Kidney (tissue), 14 donors: ENCODE data around the gene PDE4D. TPM values are rescaled to one million over a fixed set of nuclear protein-coding genes. Genes with fewer than 3 reads are reported as not detected.

Source experiments
- DNase-seq, 5 donors: peaks; one replicate each; pipeline ENCODE4 v3.0.0-alpha.2; 2013 to 2020
- FAIRE-seq: peaks from 2 replicates; lab custom pipeline; 2012; peaks lifted over from hg19 to GRCh38; lab: Jason Lieb, UNC
- H3K27ac ChIP-seq, 2 donors: one replicate each; pipeline ENCODE4 v1.7.0; 2013; ENCODE audit warnings: low read depth in 2 of 2, low read length in 2 of 2, inconsistent platforms in 1 of 2
- H3K27me3 ChIP-seq: one replicate; pipeline ENCODE4 v1.7.1; 2013; ENCODE audit warnings: low read length, inconsistent platforms; ENCODE audit not compliant: control insufficient read depth, insufficient read depth
- H3K36me3 ChIP-seq, 3 donors: one replicate each; pipeline versions ENCODE4 v1.7.0 to v1.7.1; 2013; ENCODE audit warnings: low read length in 3 of 3, control low read depth in 1 of 3, inconsistent platforms in 1 of 3; ENCODE audit not compliant: insufficient read depth in 3 of 3, control insufficient read depth in 2 of 3
- H3K4me1 ChIP-seq, 3 donors: one replicate each; pipeline versions ENCODE4 v1.7.0 to v1.7.1; 2013; ENCODE audit warnings: low read length in 3 of 3, inconsistent platforms in 1 of 3, low read depth in 1 of 3; ENCODE audit not compliant: control insufficient read depth in 2 of 3, insufficient read depth in 2 of 3
- H3K4me3 ChIP-seq, 3 donors: one replicate each; pipeline versions ENCODE4 v1.7.0 to v1.8.1; 2013; ENCODE audit warnings: low read length in 3 of 3, control low read depth in 1 of 3, inconsistent platforms in 1 of 3
- H3K9ac ChIP-seq, 3 donors: one replicate each; pipeline versions ENCODE4 v1.7.0 to v1.7.1; 2013; ENCODE audit warnings: low read length in 3 of 3, control low read depth in 1 of 3, inconsistent platforms in 1 of 3
- H3K9me3 ChIP-seq, 3 donors: one replicate each; pipeline versions ENCODE4 v1.7.0 to v1.7.1; 2013; ENCODE audit warnings: low read length in 3 of 3, control low read depth in 1 of 3, inconsistent platforms in 1 of 3; ENCODE audit not compliant: control insufficient read depth in 2 of 3, insufficient read depth in 1 of 3
- intact Hi-C: fragments of 100-400 bp; cut with DNase I; formaldehyde crosslinking; loops from one replicate; pipeline ENCODE4 v1.11.1; 2022
- polyA plus RNA-seq: library from polyadenylated mRNA; stranded (reverse); fragments of 350-450 nt; fragmentation: Illumina TruSeq; extraction: RNeasy Lipid Tissue Mini Kit (QIAGEN cat#74804); gene quantifications from one replicate; pipeline ENCODE4 v1.2.3, GENCODE V29; 2014; ENCODE audit warnings: low read depth, low replicate concordance; ENCODE audit not compliant: insufficient read depth
- total RNA-seq: library from RNA; stranded (reverse); fragmentation: NEBNext Ultra II Directional; extraction: Animal tissue kit (Norgen Biotek cat#: 25700); gene quantifications from one replicate; pipeline ENCODE4 v1.2.1, GENCODE V29; 2021
- TF ChIP-seq, protein P1 (sequence below): IDR thresholded peaks from 3 replicates; pipeline ENCODE4 v1.5.1; 2012; ENCODE audit warnings: mild to moderate bottlenecking, moderate library complexity, borderline replicate concordance; ENCODE audit not compliant: insufficient read depth; ENCODE audit errors: extremely low read depth
- donor health status: control.
- donor health status: control.
- donor health status: control.
- donor health status: control.
- donor health status: control.
- donor health status: DM: yes; HTN: yes; CAD: no.
- donor health status: Normal renal cell carcinoma (clear cell type).

The PDE4D gene
- total and polyA plus RNA-seq, 2 donors from 2014 or later: 9.2 to 78.9 TPM

DNA sequence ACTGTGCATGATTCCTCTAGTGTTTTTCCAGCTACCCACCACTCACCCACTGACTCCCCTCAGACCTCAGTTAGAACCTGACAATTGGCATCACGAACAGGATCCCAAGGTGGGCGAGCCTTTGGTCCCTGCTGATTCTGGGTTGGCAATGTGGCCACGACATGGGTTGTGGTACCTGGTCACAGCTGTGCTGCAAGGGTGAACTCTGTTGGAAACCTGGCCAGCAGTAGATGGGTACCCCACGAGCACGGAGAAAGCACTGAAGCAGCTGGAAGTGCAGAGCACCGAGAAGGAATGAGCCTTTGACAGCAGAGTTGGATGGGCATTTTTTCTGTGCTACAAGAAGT is 180.1 kb downstream of the PDE4D start:
- H3K4me3 ChIP-seq: no peak overlapping the region
- DNase-seq: no peak
- intact Hi-C loops: no loop called here
- TF ChIP-seq, protein P1, sequence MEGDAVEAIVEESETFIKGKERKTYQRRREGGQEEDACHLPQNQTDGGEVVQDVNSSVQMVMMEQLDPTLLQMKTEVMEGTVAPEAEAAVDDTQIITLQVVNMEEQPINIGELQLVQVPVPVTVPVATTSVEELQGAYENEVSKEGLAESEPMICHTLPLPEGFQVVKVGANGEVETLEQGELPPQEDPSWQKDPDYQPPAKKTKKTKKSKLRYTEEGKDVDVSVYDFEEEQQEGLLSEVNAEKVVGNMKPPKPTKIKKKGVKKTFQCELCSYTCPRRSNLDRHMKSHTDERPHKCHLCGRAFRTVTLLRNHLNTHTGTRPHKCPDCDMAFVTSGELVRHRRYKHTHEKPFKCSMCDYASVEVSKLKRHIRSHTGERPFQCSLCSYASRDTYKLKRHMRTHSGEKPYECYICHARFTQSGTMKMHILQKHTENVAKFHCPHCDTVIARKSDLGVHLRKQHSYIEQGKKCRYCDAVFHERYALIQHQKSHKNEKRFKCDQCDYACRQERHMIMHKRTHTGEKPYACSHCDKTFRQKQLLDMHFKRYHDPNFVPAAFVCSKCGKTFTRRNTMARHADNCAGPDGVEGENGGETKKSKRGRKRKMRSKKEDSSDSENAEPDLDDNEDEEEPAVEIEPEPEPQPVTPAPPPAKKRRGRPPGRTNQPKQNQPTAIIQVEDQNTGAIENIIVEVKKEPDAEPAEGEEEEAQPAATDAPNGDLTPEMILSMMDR: no peak
- H3K27me3 ChIP-seq: no peaks in the 10 kb centered on the region
- FAIRE-seq: no peak
- no peaks in the 10 kb centered on the region for H3K4me1 ChIP-seq
- H3K9me3 ChIP-seq: peaks cover 0 to 2% (median 0%) of the 10 kb centered on the region in 3 donors
- H3K36me3 ChIP-seq: no peaks in the 10 kb centered on the region
- no peak overlapping the region for H3K27ac ChIP-seq
- H3K9ac ChIP-seq: no peak overlapping the region

DNA sequence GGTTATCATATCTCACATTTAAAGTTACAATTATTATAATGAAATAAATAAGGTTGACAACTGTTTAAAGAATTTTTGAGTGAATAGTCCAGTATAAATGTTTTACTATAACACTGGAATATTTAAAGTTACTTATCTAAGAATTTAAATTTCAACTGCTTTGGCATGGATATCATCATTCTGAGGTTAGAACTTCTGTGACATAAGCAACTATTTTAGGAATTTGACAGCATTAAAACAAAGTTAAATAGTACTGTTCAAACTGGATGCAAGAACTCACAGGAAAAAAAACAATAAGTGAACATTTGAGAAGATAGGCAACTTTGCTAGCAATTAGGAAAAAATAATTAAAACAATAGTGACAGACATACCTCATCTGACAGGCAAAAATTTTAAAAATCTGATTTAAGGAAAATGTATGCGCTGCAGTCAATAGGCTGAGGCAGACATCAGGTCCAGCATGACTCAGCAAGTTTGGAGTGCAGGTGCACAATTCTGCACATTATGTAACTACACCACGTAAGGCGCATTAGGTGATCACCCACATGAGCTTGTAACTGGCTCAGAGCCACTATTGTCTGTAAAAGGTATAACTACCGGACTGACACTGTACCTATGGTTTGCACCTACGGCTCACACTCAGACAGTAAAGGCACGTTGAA is 180.6 kb downstream of the PDE4D start:
- Histone ChIP-seq H3K36me3 (no peaks in the 10 kb centered on the region), H3K9ac (no peak overlapping the region), H3K4me1 (no peaks in the 10 kb centered on the region), H3K4me3 (no peak overlapping the region), H3K27me3 (no peaks in the 10 kb centered on the region), H3K9me3 (peaks cover 0 to 2% (median 0%) of the 10 kb centered on the region in 3 donors), H3K27ac (no peak overlapping the region)
- intact Hi-C loops: no loop called here
- DNase-seq: no peak
- FAIRE-seq: no peak
- TF ChIP-seq, protein P1: no peak

GRCh38 chr5:59711310-59711709 is 182.2 kb downstream of the PDE4D start:
- TF ChIP-seq, protein P1: no peak
- Histone ChIP-seq H3K27ac (no peak overlapping the region), H3K9me3 (peaks cover 0 to 2% (median 0%) of the 10 kb centered on the region in 3 donors), H3K9ac (no peak overlapping the region), H3K4me3 (no peak overlapping the region), H3K4me1 (no peaks in the 10 kb centered on the region), H3K36me3 (no peaks in the 10 kb centered on the region), H3K27me3 (no peaks in the 10 kb centered on the region)
- intact Hi-C loops: no loop called here
- FAIRE-seq: no peak
- DNase-seq: no peak
